ENCODE data around the gene PTPN18.

- no peak for TF ChIP-seq CTCF (IDR thresholded peaks at IDR 0.05)
- no peak for TF ChIP-seq FOXP1 (CRISPR knock-in tag; IDR thresholded peaks at IDR 0.05; ENCODE audit: borderline replicate concordance)
- no peak for TF ChIP-seq ZNF263 (CRISPR knock-in tag; IDR thresholded peaks at IDR 0.05; ENCODE audit: low read depth)
- no peak for TF ChIP-seq GABPB1 (CRISPR knock-in tag; IDR thresholded peaks at IDR 0.05)
Measured at GRCh38 chr2:130389358-130389757, 33.5 kb downstream of the PTPN18 start.
